COR-L47 (cell line): Measurements from ENCODE around the gene CDNF.
"Not testable (repeated sequence)": the region's sequence is repeated elsewhere in the genome, so short reads cannot be mapped to it uniquely, and the experiment has no call there.

Experiments used
- DNase-seq: peaks from one replicate; lab custom pipeline; 2025; lab: John Stamatoyannopoulos, UW

Gene CDNF

GRCh38 chr10:14839305-14839695, 1.5 kb upstream of the CDNF start:
- no peak for DNase-seq

GRCh38 chr10:14838582-14839304, 906 bp upstream of the CDNF start:
- DNase-seq = no peak

- DNase-seq = no peak
Measured at GRCh38 chr10:14837003-14837756, 657 bp downstream of the CDNF start.

- no peak for DNase-seq
Measured at GRCh38 chr10:14836208-14836607, 1.6 kb downstream of the CDNF start.

- DNase-seq = no peak
Measured at GRCh38 chr10:14833106-14833505, 4.7 kb downstream of the CDNF start.

GRCh38 chr10:14826076-14826829, 11.6 kb downstream of the CDNF start:
- DNase-seq = no peak

GRCh38 chr10:14823966-14824365, 13.9 kb downstream of the CDNF start:
- no peak for DNase-seq

- no peak for DNase-seq
Measured at GRCh38 chr10:14822879-14823755, 14.7 kb downstream of the CDNF start.

- no peak for DNase-seq
Measured at GRCh38 chr10:14821635-14822375, 16.0 kb downstream of the CDNF start.

- DNase-seq = no peak
Measured at GRCh38 chr10:14820775-14821154, 17.1 kb downstream of the CDNF start.

GRCh38 chr10:14820010-14820774, 17.6 kb downstream of the CDNF start:
- no peak for DNase-seq

GRCh38 chr10:14816717-14817116, 21.1 kb downstream of the CDNF start:
- DNase-seq = not testable (repeated sequence)

GRCh38 chr10:14815681-14816080, 22.2 kb downstream of the CDNF start:
- no peak for DNase-seq

- DNase-seq = no peak
Measured at GRCh38 chr10:14812271-14812670, 25.6 kb downstream of the CDNF start.

- no peak for DNase-seq
Measured at GRCh38 chr10:14810969-14811953, 26.6 kb downstream of the CDNF start.

GRCh38 chr10:14806318-14806717, 31.5 kb downstream of the CDNF start:
- no peak for DNase-seq

- DNase-seq = no peak
Measured at GRCh38 chr10:14803827-14804226, 34.0 kb downstream of the CDNF start.

- DNase-seq = no peak
Measured at GRCh38 chr10:14801723-14802122, 36.1 kb downstream of the CDNF start.

GRCh38 chr10:14800397-14800796, 37.4 kb downstream of the CDNF start:
- DNase-seq = no peak
